ENCODE results near the gene SH3BP2. TPM values are rescaled to one million over a fixed set of nuclear protein-coding genes. Genes with fewer than 3 reads are reported as not detected.
"Not testable (repeated sequence)": the region's sequence is repeated elsewhere in the genome, so short reads cannot be mapped to it uniquely, and the experiment has no call there.

The SH3BP2 gene
- total RNA-seq, 1 donor: 30.8 TPM

- TF ChIP-seq CTCF (IDR thresholded peaks at IDR 0.05; ENCODE audit: insufficient read depth, low read length): no peak
- H3K4me3 ChIP-seq (ENCODE audit: low read depth, low read length): peak overlapping the region; percentile 42
- DNase-seq (ENCODE audit: low read depth): no peak
Measured at GRCh38 chr4:2756691-2757350, 36.1 kb upstream of the SH3BP2 start.

GRCh38 chr4:2757426-2757825 lies 35.5 kb upstream of the SH3BP2 start:
- H3K4me3 ChIP-seq (ENCODE audit: low read depth, low read length): no peak overlapping the region
- no peak for TF ChIP-seq CTCF (IDR thresholded peaks at IDR 0.05; ENCODE audit: insufficient read depth, low read length)
- DNase-seq (ENCODE audit: low read depth): no peak

- peak; percentile 31 for TF ChIP-seq CTCF (IDR thresholded peaks at IDR 0.05; ENCODE audit: insufficient read depth, low read length)
- H3K4me3 ChIP-seq (ENCODE audit: low read depth, low read length): no peak overlapping the region
- no peak for DNase-seq (ENCODE audit: low read depth)
Measured at GRCh38 chr4:2761035-2761923, 31.6 kb upstream of the SH3BP2 start.

GRCh38 chr4:2762048-2762447 lies 30.8 kb upstream of the SH3BP2 start:
- TF ChIP-seq CTCF (IDR thresholded peaks at IDR 0.05; ENCODE audit: insufficient read depth, low read length): no peak
- no peak for DNase-seq (ENCODE audit: low read depth)
- no peak overlapping the region for H3K4me3 ChIP-seq (ENCODE audit: low read depth, low read length)

- DNase-seq (ENCODE audit: low read depth); H3K4me3 ChIP-seq (ENCODE audit: low read depth, low read length): not testable (repeated sequence)
Measured at GRCh38 chr4:2762486-2763370, 30.2 kb upstream of the SH3BP2 start.

- peak; percentile 26 for DNase-seq (ENCODE audit: low read depth)
- H3K4me3 ChIP-seq (ENCODE audit: low read depth, low read length): peak overlapping the region; percentile 68
- no peak for TF ChIP-seq CTCF (IDR thresholded peaks at IDR 0.05; ENCODE audit: insufficient read depth, low read length)
Measured at GRCh38 chr4:2763511-2763967, 29.3 kb upstream of the SH3BP2 start.
